Tibial nerve (tissue), 4 donors: ENCODE data around the gene LFNG. TPM values are rescaled to one million over a fixed set of nuclear protein-coding genes. Genes with fewer than 3 reads are reported as not detected.

Experiments used
- DNase-seq, 2 donors: peaks; one replicate each; pipeline ENCODE4 v3.0.0-alpha.2; 2019; ENCODE audit warnings: low spot score in 2 of 2
- H3K27ac ChIP-seq, 4 donors: fragments of 200-600 bp; sonication (generic) in 3 of 4; one replicate each; pipeline ENCODE4 v1.5.1; 2017 to 2019; ENCODE audit warnings: mild to moderate bottlenecking in 1 of 4
- H3K27me3 ChIP-seq, 2 donors: fragments of 200-600 bp; sonication (generic) in 1 of 2; one replicate each; pipeline versions ENCODE4 v1.5.1 to v1.6.0; 2017 to 2019
- H3K36me3 ChIP-seq, 3 donors: fragments of 200-600 bp; sonication (generic); one replicate each; pipeline ENCODE4 v1.5.1; 2018 to 2019
- H3K4me1 ChIP-seq, 4 donors: fragments of 200-600 bp; sonication (generic) in 3 of 4; one replicate each; pipeline ENCODE4 v1.5.1; 2017 to 2019
- H3K4me3 ChIP-seq, 4 donors: fragments of 200-600 bp; sonication (generic) in 3 of 4; one replicate each; pipeline ENCODE4 v1.5.1; 2017 to 2019; ENCODE audit warnings: mild to moderate bottlenecking in 1 of 4, moderate library complexity in 1 of 4
- H3K9me3 ChIP-seq, 4 donors: fragments of 200-600 bp; sonication (generic) in 3 of 4; one replicate each; pipeline ENCODE4 v1.5.1; 2017 to 2019
- EP300 ChIP-seq, 2 donors: sonication (generic); formaldehyde crosslinking; IDR thresholded peaks; one replicate each; pipeline ENCODE4 v1.6.1; 2017; ENCODE audit warnings: antibody characterized with exemption in 2 of 2, mild to moderate bottlenecking in 1 of 2
- POLR2A ChIP-seq, 2 donors: fragments of 450-650 bp; IDR thresholded peaks; one replicate each; pipeline ENCODE4 v1.6.1; 2017; ENCODE audit warnings: antibody characterized with exemption in 2 of 2, mild to moderate bottlenecking in 2 of 2, moderate library complexity in 2 of 2
- WGBS, 2 donors: methylation state at CpG; one replicate each; pipeline ENCODE4 v1.1.5; 2018; 5-methylcytosine and 5-hydroxymethylcytosine counted together
- total RNA-seq, 4 donors: library from RNA; depleted of rRNA; stranded (reverse); fragments of >200 nt; gene quantifications; one replicate each; pipeline ENCODE4 v1.1.0, GENCODE V29; 2016
- TF ChIP-seq, protein P1 (sequence below), 5 experiments: fragments of 200-600 bp in 3 of 5; fragments of 450-650 bp in 2 of 5; sonication (generic) in 3 of 5; IDR thresholded peaks; one replicate each; pipeline ENCODE4 v1.5.1; 2016 to 2019; ENCODE audit warnings: antibody characterized with exemption in 5 of 5, mild to moderate bottlenecking in 3 of 5, moderate library complexity in 2 of 5

LFNG gene
- total RNA-seq, 4 donors from 2014 or later, result 8.8 to 21.6 (median 11.3) TPM

DNA sequence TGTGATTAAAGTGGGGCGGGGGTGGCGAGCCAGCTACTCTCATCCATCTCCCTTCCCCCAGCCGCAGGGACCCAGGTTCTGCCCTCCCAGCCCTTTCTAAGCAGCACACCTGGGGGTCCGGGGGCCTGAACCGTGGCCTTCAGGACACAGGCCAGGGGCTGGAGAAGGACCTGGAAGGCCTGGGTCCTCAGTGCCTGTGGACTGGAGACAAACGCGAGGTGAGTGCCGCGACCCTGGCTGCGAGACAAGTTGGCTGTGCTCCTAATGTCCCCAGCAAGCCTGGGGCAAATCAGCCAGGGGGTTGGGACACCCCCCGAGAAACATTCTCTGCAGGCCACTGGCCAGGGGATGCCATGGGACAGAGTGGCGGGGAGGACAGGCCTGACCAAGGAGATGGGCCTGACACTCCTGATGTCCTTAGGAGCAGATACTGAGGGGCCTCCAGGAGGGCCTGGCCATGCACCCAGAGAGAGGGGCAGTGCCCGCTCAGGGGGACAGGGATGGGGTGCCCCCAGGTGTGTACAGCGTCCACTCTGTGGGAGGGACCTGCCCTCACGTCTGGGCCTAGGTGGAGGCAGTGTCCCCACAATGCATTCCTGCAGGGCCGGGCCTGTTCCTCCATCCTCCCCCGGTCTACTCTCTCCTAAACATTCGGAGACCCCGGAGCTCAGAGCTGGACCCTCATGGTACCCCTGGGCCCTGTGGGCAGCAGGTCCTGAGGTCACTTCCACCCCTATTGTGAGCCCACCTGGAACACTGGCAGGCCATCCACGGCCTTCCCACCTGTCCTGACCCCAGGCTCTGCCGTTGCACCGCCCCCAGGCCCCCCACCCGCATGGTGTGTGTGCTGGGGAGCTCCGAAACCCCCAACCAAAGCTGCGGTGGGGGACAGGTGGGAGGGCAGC is 22.7 kb downstream of the LFNG start:
- Histone ChIP-seq H3K36me3 (peaks cover 6 to 100% (median 23%) of the 10 kb centered on the region in 3 donors), H3K4me1 (no peaks in the 10 kb centered on the region), H3K27ac (no peak overlapping the region), H3K4me3 (no peak overlapping the region), H3K27me3 (no peaks in the 10 kb centered on the region), H3K9me3 (no peaks in the 10 kb centered on the region)
- WGBS, 2 donors, result 86 to 89% methylated on average over 8 to 21 of the region's 25 CpGs
- no peak for DNase-seq
- TF ChIP-seq, protein P1, sequence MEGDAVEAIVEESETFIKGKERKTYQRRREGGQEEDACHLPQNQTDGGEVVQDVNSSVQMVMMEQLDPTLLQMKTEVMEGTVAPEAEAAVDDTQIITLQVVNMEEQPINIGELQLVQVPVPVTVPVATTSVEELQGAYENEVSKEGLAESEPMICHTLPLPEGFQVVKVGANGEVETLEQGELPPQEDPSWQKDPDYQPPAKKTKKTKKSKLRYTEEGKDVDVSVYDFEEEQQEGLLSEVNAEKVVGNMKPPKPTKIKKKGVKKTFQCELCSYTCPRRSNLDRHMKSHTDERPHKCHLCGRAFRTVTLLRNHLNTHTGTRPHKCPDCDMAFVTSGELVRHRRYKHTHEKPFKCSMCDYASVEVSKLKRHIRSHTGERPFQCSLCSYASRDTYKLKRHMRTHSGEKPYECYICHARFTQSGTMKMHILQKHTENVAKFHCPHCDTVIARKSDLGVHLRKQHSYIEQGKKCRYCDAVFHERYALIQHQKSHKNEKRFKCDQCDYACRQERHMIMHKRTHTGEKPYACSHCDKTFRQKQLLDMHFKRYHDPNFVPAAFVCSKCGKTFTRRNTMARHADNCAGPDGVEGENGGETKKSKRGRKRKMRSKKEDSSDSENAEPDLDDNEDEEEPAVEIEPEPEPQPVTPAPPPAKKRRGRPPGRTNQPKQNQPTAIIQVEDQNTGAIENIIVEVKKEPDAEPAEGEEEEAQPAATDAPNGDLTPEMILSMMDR (IDR thresholded peaks at IDR 0.05), result no peak
- TF ChIP-seq EP300 (IDR thresholded peaks at IDR 0.05) (no peak), POLR2A (IDR thresholded peaks at IDR 0.05) (no peak)

DNA sequence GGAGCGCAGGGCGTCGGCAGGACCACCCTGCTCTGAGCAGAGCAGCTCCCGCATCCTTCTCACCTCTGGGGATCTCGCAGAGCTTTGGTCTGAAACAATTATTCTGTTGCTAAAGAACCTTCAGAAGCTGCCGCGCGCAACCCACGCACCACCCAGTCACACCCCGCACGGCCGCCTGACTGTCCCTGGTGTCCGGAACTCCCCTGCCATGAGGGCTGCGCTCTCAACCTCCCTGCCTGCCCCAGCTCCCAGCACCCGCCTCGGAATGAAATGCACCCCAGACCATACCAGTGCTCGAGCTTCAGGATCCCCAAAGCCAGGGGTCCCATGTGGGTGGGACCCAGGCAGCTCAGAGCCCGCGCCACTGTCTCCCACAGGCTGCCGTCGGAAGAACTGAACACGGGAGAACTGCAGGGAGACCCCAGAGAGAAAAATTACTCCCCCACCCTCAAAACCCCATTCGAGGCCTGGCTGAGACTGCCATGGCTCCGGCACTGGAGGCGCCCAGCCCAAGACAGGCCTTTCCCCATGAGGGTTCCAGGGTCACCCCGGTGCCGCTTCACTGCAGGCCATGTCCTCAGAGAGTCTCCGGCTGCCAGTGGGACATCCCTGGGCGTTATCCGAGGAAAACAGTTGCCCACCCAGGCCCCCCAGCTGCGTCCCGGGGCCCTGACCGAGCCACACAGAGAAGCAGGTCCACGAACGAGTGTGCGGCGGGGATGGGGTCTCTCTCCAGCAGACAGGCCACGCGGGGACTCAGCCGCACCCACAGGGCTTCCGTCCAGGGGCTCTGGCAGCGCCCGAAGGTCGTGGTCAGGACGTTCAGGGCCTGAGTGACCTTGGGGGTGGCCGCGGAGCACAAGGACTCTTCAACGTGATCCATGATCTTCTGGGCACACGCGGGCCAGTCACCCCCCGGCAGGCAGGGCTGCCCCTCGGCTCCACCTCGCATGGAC is 23.6 kb downstream of the LFNG start:
- peaks cover 6 to 100% (median 26%) of the 10 kb centered on the region in 3 donors for H3K36me3 ChIP-seq
- no peak for DNase-seq
- H3K4me3 ChIP-seq, result no peak overlapping the region
- no peaks in the 10 kb centered on the region for H3K27me3 ChIP-seq
- H3K4me1 ChIP-seq, result no peaks in the 10 kb centered on the region
- no peaks in the 10 kb centered on the region for H3K9me3 ChIP-seq
- no peak overlapping the region for H3K27ac ChIP-seq
- 88 to 89% methylated on average over 27 to 44 of the region's 53 CpGs for WGBS, 2 donors
- no peak for TF ChIP-seq POLR2A (IDR thresholded peaks at IDR 0.05)
- TF ChIP-seq, protein P1 (IDR thresholded peaks at IDR 0.05), result no peak
- TF ChIP-seq EP300 (IDR thresholded peaks at IDR 0.05), result no peak

DNA sequence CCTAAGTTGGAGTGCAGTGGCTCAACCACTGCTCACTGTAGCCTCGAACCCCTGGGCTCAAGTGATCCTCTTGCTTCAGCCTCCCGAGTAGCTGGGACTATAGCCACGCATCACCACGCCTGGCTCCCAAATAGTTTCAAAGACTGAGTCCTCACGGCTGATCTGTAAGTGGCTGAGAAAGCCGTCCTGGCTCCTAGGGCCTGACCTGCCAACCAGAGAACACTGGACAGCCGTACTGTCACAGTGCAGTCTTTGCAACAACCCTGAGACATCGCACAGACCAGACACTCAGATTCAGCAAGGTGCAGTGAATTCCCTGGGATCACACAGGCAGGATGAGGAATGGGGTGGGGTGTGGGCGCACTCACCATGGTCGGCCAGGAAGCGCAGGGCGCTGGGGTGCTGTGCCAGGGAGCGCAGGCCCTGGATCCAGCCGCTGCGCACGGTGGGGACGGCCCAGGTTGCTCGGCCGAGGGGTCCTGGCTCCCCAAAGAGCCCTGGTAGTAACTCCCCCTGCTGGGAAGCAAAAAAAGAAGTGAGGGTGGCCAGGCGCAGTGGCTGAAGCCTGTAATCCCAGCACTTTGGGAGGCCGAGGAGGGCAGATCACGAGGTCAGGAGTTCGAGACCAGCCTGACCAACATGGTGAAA is 25.1 kb downstream of the LFNG start:
- 85 to 89% methylated on average over 22 to 23 of the region's 23 CpGs for WGBS, 2 donors
- Histone ChIP-seq H3K27ac (no peak overlapping the region), H3K4me3 (no peak overlapping the region), H3K9me3 (no peaks in the 10 kb centered on the region), H3K4me1 (no peaks in the 10 kb centered on the region), H3K36me3 (peaks cover 6 to 99% (median 30%) of the 10 kb centered on the region in 3 donors), H3K27me3 (no peaks in the 10 kb centered on the region)
- DNase-seq, result no peak
- TF ChIP-seq, protein P1 (IDR thresholded peaks at IDR 0.05), result no peak
- TF ChIP-seq POLR2A (IDR thresholded peaks at IDR 0.05) (no peak), EP300 (IDR thresholded peaks at IDR 0.05) (no peak)

DNA sequence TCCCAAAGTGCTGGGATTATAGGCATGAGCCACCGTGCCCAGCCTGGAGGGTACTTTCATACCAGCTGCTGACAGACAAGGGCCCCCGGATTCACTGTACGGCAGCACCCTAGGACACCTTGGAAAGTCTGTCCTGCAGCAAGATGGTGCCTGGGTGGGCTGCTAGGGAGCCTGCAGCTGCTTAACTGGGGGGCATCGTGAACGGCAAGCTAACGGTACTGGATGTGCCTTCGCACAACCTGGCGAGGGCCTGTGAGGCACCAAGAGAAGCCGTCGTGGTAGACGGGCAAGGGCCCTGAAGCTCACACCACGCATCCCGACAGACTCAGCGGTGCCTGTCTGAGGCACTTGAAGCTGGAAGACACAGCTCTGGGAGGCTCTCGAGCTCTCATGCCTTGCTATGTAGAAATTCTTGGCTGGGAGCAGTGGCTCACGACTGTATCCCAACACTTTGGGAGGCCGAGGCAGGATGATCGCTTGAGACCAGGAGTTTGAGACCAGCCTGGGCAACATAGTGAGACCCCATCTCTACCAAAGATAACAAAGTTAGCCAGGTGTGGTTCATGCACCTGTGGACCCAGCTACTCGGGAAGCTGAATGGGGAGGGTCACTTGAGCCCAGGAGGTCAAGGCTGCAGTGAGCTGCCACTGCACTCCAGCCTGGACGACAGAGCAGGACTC is 26.3 kb downstream of the LFNG start:
- no peak overlapping the region for H3K4me3 ChIP-seq
- H3K27me3 ChIP-seq, result no peaks in the 10 kb centered on the region
- no peak overlapping the region for H3K27ac ChIP-seq
- peaks cover 6 to 92% (median 29%) of the 10 kb centered on the region in 3 donors for H3K36me3 ChIP-seq
- DNase-seq, result no peak
- 93 to 95% methylated on average over 17 to 20 of the region's 20 CpGs for WGBS, 2 donors
- TF ChIP-seq POLR2A (IDR thresholded peaks at IDR 0.05) (no peak), EP300 (IDR thresholded peaks at IDR 0.05) (no peak)
- TF ChIP-seq, protein P1 (IDR thresholded peaks at IDR 0.05), result no peak
- no peaks in the 10 kb centered on the region for H3K4me1 ChIP-seq
- H3K9me3 ChIP-seq, result no peaks in the 10 kb centered on the region
